ENCODE measurements around the gene XIRP1. TPM values are rescaled to one million over a fixed set of nuclear protein-coding genes. Genes with fewer than 3 reads are reported as not detected.

The XIRP1 gene
- total RNA-seq, 1 experiment from 2014 or later = not detected

- Histone ChIP-seq H3K79me2 (ENCODE audit: insufficient read depth, low read length) (no peaks in the 10 kb centered on the region), H3K4me2 (ENCODE audit: low read length) (no peak overlapping the region), H2AFZ (ENCODE audit: low read depth, low read length, poor library complexity, severe bottlenecking) (no peak overlapping the region), H3K4me3 (replicated peaks in 1 of 2; ENCODE audit: low read depth in 1 of 2, low read length in 2 of 2) (no peak overlapping the region), H3K4me1 (ENCODE audit: control insufficient read depth in 1 of 2, insufficient read depth in 2 of 2, low read length in 2 of 2) (no peaks in the 10 kb centered on the region), H3K36me3 (ENCODE audit: control insufficient read depth in 1 of 2, insufficient read depth in 2 of 2, low read length in 2 of 2) (no peaks in the 10 kb centered on the region), H3K27me3 (ENCODE audit: insufficient read depth, low read length) (peaks cover 31% of the 10 kb centered on the region), H3K9ac (ENCODE audit: low read length) (no peak overlapping the region), H3K9me2 (ENCODE audit: insufficient read depth) (no peaks in the 10 kb centered on the region), H4K20me1 (ENCODE audit: insufficient read depth) (no peaks in the 10 kb centered on the region), H3K27ac (ENCODE audit: low read depth, low read length) (no peak overlapping the region), H3K9me3 (ENCODE audit: control insufficient read depth in 1 of 2, insufficient read depth in 1 of 2, low read depth in 1 of 2, low read length in 2 of 2) (no peaks in the 10 kb centered on the region)
- ChIA-PET CTCF (no interaction called here), RAD21 (ENCODE audit: low non-redundant PET in 1 of 2, low total read pairs in 2 of 2, uncharacterized antibody in 2 of 2, unreplicated experiment in 2 of 2) (no interaction called here), POLR2A (no interaction called here)
- ATAC-seq (no peak), DNase-seq (ENCODE audit: low read depth, low spot score) (no peak)
- no TSS peak for BruUV-seq (replicated peaks)
- intact Hi-C loops (cut with micrococcal nuclease) = no loop called here
- no peak for TF ChIP-seq CBX3 (IDR thresholded peaks at IDR 0.05; ENCODE audit: low read depth)
- no peak for TF ChIP-seq ELF1 (IDR thresholded peaks at IDR 0.05; ENCODE audit: borderline replicate concordance, low read depth)
- no peak for TF ChIP-seq MAX (IDR thresholded peaks at IDR 0.05)
- no peak for TF ChIP-seq ZBTB33 (IDR thresholded peaks at IDR 0.05; ENCODE audit: extremely low read depth, insufficient replicate concordance, low read length)
- TF ChIP-seq CTCF (IDR thresholded peaks at IDR 0.05 in 2 of 3, conservative IDR thresholded peaks at IDR 0.05 in 1 of 3; ENCODE audit: borderline replicate concordance in 1 of 3, insufficient read depth in 1 of 3, low read depth in 2 of 3, low read length in 2 of 3) = no peak
- no peak for TF ChIP-seq SRF (IDR thresholded peaks at IDR 0.05; ENCODE audit: low read depth)
- no peak for TF ChIP-seq SIN3A (IDR thresholded peaks at IDR 0.05; ENCODE audit: low read depth)
- TF ChIP-seq JUND (IDR thresholded peaks at IDR 0.05) = no peak
- no peak for TF ChIP-seq ATF3 (IDR thresholded peaks at IDR 0.05)
- no peak for TF ChIP-seq FOSL1 (IDR thresholded peaks at IDR 0.05; ENCODE audit: low read depth)
- TF ChIP-seq REST (IDR thresholded peaks at IDR 0.05; ENCODE audit: low read depth) = no peak
- TF ChIP-seq YY1 (IDR thresholded peaks at IDR 0.05; ENCODE audit: extremely low read depth, insufficient replicate concordance, low read depth, low read length) = no peak
- no peak for TF ChIP-seq EZH2phosphoT487 (IDR thresholded peaks at IDR 0.05; ENCODE audit: borderline replicate concordance)
- no peak for TF ChIP-seq ZFX (IDR thresholded peaks at IDR 0.05)
- TF ChIP-seq EGR1 (IDR thresholded peaks at IDR 0.05; ENCODE audit: low read depth) = no peak
- no peak for TF ChIP-seq RAD21 (IDR thresholded peaks at IDR 0.05; ENCODE audit: low read depth)
Observed at GRCh38 chr3:39228496-39228895, 36.1 kb upstream of the XIRP1 start.

Measured in HCT116 (cell line).